ENCODE measurements around the gene CAND1.

CAND1 gene

GRCh38 chr12:67344979-67345710, 76.0 kb downstream of the CAND1 start:
- DNase-seq (ENCODE audit: low read depth), result no peak

DNA sequence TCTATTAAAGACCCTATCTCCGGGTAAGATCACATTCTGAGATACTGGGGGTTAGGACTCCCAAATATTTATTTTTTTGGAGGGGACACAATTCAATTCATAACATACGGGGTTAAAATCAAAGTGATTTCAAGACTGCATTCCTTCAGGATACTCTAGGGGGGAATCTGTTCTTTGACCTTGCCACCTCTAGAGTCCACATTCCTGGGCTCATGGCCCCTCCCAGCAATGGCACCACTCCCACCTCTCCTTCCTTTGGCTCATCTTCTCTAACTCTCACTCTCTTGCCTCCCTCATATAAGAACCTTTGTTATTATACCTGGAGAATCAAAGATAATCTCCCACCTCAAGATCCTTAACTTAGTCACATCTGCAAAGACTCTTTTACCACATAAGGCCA, 79.5 kb downstream of the CAND1 start:
- no peak for DNase-seq (ENCODE audit: low read depth)

DNA sequence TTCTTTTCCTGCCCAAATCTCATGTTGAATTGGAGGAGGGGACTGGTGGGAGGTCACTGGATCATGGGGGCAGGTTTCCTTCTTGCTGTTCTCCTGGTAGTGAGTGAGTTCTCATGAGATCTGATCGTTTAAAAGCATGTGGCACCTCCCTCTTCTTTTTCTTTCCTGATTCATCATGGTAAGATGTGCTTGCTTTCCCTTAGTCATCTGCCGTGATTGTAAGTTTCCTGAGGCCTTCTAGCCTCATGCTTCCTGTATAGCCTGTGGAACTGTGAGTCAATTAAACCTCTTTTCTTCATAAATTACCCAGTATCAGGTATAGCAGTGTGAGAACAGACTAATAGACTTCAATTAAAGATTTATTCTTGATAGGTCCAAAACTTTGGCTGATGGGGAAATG, 83.5 kb downstream of the CAND1 start:
- DNase-seq (ENCODE audit: low read depth), result no peak

DNA sequence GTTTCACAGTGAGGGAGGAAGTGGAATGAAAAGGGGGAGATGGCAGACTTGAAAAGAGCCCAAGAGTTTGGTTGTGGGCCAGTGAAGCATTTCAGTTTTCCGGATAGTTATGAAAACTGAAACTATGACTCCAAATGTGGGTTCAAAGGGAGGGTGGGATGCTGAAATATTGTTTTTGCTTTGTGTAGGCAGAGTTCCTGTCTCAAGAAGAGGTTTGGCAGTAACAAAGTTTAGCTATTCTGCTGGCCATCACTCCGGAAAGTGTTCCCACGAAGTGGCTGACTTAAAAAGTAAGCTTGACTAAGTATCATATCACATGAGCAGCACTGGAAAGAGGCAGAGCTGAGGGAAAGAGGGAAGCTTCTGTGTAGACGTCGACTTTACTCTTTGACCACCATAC, 85.2 kb downstream of the CAND1 start:
- no peak for DNase-seq (ENCODE audit: low read depth)

DNA sequence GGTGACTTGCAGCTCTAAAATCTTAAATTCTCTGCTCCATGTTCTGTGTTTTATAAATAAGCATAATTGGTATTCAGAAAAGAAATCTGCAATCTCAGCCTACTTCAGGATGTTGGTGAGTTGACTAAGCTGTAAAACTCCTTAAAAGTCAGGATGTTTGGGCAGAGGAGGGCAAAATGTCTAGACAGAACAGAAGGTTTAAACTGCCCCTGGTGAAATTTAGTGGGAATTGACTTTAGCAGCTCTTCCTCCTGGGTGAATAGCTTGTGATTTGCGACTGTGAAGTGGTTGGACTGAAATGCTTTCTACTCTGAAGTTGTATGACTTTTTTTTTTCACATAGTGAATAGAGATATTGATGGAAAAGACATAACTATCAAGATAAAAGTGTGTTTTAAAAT, 85.8 kb downstream of the CAND1 start:
- no peak for DNase-seq (ENCODE audit: low read depth)

- no peak for DNase-seq (ENCODE audit: low read depth)
These were observed 86.5 kb downstream of the CAND1 start for GRCh38 chr12:67355428-67356379.

DNA sequence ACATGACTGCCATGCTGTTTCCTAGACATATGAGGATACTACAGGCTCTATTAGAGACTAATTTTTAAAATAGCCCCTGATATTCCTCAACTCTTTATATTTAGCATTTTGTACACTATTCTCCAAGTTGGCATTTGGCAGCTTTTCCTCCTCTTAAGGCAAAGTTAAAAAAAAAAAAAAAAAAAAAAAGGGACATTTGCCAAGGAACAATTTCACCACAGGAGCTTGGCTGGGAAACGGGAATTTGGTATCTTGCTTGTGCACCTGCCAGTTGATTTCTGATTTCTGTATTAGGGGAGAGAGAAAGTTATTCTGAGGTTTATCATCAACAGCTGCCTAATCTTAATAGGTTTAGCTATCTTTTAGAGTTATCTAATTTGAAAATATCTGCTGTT, 87.2 kb downstream of the CAND1 start:
- DNase-seq (ENCODE audit: low read depth), result no peak

GRCh38 chr12:67357376-67358125, 88.4 kb downstream of the CAND1 start:
- DNase-seq (ENCODE audit: low read depth), result no peak

DNA sequence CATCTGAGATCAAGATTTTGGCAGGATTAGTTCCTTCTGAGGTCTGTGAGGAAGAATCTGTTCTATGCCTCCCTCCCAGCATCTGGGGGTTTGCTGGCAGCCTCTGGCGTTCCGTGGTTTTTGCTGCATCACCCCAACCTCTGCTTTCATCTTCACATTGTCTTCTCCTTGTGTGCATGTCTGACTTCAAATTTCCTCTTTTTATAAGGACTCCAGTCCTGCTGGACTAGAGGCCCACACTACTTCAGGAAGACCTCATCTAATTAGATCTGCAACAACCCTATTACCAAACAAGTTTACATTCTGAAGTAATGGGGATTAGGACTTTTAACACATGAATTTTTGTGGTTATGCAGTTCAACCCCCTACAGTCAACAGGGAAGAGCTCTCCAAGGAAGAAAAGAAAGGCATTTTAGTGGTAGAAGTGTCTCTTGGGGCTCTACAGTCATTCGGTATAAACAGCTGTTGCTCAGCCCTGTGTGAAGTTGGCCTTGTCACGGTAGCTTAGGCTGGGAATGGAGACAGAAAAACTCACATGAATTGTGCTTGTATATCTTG, 89.7 kb downstream of the CAND1 start:
- DNase-seq (ENCODE audit: low read depth), result no peak

DNA sequence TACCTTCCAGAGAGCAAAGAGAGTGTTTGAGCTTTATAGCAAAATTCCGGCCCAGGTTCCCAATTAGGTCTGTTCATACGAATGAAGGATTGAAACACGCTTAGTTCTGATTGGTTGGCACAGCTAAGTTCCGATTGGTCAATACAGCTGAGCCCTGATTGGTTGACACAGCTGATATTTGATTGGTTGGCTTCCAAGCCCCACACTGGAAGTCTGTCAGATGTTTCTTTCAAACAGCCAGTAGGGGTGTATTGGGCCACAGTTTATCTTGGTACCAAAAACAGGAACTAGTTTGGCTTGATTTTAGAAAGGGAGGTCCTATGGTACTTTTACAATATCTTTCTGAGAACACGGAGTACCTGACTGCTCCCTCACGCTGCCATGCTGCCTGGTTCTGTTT, 93.4 kb downstream of the CAND1 start:
- DNase-seq (ENCODE audit: low read depth), result no peak

DNA sequence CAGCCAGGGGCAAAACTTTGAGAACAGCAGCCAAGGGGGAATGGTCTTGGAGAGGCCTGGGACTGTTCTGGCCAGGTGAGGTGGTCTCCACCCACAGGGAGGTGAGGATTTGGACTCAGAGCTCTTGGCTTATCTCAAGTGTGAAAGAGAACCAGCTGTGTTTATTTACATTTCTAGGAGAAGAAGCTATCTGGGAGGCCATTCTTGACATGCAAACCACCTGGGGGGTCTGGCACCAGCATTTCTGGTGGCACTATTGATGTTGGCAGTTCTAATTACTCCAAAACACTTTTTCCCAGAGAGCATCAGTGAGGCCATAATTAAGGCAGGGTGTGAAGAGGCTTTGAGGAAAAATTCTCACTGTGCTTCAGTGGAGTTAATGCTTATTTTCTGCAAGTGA, 95.1 kb downstream of the CAND1 start:
- no peak for DNase-seq (ENCODE audit: low read depth)

DNA sequence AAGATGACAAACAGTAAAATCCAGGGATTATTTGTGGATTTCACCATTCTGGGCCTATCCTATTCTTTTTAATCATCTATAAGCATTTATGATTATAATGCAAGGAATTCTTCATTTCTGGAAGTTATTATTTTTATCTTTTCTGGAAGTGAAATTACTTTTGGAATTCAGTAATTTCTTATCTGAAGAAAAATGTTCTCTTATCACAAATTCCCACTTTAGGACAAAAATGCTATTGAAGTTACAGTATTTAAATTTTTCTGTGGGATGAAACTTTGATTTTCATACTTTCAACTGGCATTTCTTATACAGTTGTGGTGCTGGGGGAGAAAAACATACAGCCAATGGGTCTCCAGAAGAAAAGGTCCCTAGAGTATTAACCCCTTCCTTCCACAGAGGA, 96.0 kb downstream of the CAND1 start:
- no peak for DNase-seq (ENCODE audit: low read depth)

GRCh38 chr12:67367843-67368242, 98.7 kb downstream of the CAND1 start:
- DNase-seq (ENCODE audit: low read depth), result no peak

Data from stimulated activated CD8-positive, alpha-beta memory T cell treated with anti-CD3 and anti-CD28 coated beads, Interleukin-7, amount 100 ng/mL, for 24 hours (primary cell).